RWPE1 (cell line): ENCODE results near the gene SLC35F3.

Experiments
- CTCF ChIA-PET: fragments of 350-600 bp; sonication (Branson Sonifier 250); formaldehyde crosslinking; extraction: SDS; loops from one replicate; lab custom pipeline; 2021; lab: Yijun Ruan, JAX
- POLR2A ChIA-PET: fragments of 400-600 bp; formaldehyde crosslinking; extraction: SDS; loops from one replicate; lab custom pipeline; 2020; ENCODE audit warnings: antibody characterized with exemption; ENCODE audit not compliant: low non-redundant PET; lab: Yijun Ruan, JAX
- DNase-seq: peaks from one replicate; pipeline ENCODE4 v3.0.0; 2012; ENCODE audit warnings: low spot score
- H3K27ac ChIP-seq: fragments of 450-650 bp; 2 replicates; pipeline ENCODE4 v1.5.1; 2017
- TF ChIP-seq, protein P1 (sequence below): fragments of 450-650 bp; conservative IDR thresholded peaks from 2 replicates; pipeline ENCODE4 v1.5.1; 2017; ENCODE audit warnings: low read depth, mild to moderate bottlenecking

Gene SLC35F3

DNA sequence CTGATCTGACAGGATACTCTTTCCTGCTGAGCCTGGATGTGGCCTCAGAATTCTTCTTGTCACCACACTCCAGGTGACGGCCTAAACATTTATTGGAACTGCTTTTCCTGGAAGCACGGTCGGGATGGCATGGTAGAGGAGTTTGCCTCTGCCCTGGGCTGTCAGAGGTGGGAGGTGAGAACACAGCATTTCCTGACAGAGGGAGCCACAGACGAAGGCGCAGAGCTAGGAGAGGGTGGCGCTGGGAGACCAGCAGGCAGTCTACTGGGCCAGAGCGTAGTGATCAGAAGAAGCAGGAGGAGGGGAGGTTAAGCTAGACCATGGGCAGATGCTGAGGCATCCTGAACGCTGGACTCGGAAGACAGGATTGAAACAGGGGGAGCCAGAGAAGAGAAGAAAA lies 315.2 kb downstream of the SLC35F3 start:
- TF ChIP-seq, protein P1, sequence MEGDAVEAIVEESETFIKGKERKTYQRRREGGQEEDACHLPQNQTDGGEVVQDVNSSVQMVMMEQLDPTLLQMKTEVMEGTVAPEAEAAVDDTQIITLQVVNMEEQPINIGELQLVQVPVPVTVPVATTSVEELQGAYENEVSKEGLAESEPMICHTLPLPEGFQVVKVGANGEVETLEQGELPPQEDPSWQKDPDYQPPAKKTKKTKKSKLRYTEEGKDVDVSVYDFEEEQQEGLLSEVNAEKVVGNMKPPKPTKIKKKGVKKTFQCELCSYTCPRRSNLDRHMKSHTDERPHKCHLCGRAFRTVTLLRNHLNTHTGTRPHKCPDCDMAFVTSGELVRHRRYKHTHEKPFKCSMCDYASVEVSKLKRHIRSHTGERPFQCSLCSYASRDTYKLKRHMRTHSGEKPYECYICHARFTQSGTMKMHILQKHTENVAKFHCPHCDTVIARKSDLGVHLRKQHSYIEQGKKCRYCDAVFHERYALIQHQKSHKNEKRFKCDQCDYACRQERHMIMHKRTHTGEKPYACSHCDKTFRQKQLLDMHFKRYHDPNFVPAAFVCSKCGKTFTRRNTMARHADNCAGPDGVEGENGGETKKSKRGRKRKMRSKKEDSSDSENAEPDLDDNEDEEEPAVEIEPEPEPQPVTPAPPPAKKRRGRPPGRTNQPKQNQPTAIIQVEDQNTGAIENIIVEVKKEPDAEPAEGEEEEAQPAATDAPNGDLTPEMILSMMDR: no peak
- DNase-seq: no peak
- no peak overlapping the region for H3K27ac ChIP-seq
- ChIA-PET CTCF (no interaction called here), POLR2A (no interaction called here)

DNA sequence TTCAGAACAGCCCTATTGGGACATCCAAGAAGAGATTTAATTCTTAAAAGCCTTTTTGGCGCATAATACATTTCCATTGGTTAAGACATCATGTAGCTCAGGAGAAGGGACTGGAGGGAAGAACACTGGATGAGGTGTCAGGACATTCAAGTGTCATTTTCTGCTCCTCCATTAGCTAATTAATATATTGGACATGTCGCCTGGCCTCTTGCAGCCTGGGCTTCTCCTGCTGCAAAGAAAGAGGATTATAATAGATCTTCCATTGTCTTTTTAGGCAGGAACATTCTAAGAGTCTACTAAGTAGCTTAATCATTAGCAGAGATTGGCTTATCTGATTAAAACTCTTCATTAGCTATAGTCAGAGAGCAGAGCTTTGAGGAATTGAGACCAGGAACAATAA lies 317.1 kb downstream of the SLC35F3 start:
- TF ChIP-seq, protein P1: no peak
- CTCF ChIA-PET: interaction anchor here (1.0 kb wide), 1 partner anchor 47 kb away, joined by 4 read pairs; no protein-coding TSS in a partner anchor
- H3K27ac ChIP-seq: no peak overlapping the region
- POLR2A ChIA-PET: no interaction called here
- no peak for DNase-seq

DNA sequence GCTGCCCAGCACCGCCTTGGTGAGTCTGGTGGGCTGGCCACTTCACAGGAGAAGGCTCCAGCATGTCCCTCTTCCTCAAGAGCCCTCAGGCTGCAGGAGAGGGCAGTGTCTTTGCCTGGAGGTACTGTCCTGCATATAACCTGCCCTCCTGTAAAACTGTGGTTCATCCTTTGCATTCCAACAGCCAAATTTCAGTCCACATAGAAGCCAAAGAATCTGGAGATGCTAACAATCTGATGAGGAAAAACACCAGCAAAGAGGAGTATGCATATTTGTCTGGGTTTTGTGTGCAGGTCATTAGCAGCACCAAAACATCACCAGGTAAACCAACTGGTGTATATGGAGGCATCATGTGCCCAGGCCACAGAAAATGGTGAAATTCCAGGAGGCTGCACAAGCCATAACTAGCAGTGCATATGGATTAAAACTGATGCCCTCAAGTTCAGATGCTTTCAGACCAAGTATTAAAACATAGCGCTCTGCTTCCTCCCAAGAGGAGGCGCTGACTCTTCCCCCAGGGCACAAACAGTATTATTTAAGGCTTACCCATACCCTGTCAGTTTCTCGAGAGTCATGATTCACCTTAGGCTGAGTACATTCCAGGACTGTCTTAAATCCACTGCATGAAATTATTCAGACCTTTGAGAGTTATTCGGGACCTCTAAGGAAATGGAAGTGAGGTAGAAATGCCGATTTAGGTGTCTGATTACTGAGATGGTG lies 318.2 kb downstream of the SLC35F3 start:
- POLR2A ChIA-PET: no interaction called here
- TF ChIP-seq, protein P1: no peak
- CTCF ChIA-PET: no interaction called here
- peak; percentile 42 for DNase-seq
- no peak overlapping the region for H3K27ac ChIP-seq

DNA sequence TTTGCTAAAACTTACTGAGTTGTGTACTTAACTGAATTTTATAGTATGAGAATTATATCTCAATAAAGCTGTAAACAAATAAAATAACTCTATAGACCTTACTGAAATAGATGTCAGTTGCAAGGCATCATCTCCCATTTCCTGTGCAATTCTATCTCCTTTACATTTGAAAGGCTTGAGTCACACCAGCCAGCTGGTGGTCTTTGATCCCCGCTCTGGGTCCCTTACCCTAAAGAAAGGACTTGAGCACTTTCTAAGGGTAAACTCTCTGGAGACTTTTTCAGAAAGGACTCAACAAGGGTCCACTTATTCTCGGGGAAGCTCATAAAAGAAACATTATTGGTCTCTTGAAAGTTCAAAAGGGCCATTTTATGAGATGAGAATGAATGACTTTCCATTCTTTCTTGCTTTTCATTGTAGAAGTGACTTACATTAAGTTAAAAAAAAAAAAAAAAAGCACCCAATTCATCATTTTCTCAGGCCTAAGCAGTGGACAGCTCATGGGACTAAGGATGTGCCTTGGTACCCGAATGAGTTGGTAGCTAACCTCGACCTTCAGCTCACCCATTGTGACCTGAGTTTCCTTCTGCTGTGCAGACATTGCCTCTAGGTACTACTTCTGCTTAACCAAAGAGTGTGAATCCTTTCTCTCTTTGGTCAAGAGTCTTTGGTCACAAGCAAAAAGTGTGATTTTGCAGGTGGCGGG lies 321.8 kb downstream of the SLC35F3 start:
- CTCF ChIA-PET: interaction anchor here (0.6 kb wide), 2 partner anchors 13 to 20 kb away, joined by 3 to 5 read pairs; no protein-coding TSS in a partner anchor
- H3K27ac ChIP-seq: no peak overlapping the region
- POLR2A ChIA-PET: no interaction called here
- TF ChIP-seq, protein P1: no peak
- no peak for DNase-seq

DNA sequence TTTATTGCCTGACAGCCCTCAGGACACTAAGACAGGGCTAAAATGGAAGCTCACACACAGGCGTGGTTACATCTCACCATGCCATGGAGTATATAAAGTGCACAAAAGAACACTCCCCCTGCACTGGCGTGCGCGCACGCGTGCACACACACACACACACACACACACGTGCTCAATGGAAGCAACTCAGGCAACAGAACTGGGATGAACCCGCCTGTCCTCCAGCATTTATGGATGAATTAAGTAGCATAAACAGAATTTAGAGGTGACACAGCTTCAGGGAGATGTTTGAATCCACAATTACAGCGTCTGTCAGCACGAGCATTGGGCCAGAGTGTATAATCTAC lies 322.3 kb downstream of the SLC35F3 start:
- DNase-seq: no peak
- TF ChIP-seq, protein P1: no peak
- ChIA-PET CTCF (interaction anchor here (0.6 kb wide), 1 partner anchor 20 kb away, joined by 3 read pairs; no protein-coding TSS in a partner anchor), POLR2A (no interaction called here)
- no peak overlapping the region for H3K27ac ChIP-seq

DNA sequence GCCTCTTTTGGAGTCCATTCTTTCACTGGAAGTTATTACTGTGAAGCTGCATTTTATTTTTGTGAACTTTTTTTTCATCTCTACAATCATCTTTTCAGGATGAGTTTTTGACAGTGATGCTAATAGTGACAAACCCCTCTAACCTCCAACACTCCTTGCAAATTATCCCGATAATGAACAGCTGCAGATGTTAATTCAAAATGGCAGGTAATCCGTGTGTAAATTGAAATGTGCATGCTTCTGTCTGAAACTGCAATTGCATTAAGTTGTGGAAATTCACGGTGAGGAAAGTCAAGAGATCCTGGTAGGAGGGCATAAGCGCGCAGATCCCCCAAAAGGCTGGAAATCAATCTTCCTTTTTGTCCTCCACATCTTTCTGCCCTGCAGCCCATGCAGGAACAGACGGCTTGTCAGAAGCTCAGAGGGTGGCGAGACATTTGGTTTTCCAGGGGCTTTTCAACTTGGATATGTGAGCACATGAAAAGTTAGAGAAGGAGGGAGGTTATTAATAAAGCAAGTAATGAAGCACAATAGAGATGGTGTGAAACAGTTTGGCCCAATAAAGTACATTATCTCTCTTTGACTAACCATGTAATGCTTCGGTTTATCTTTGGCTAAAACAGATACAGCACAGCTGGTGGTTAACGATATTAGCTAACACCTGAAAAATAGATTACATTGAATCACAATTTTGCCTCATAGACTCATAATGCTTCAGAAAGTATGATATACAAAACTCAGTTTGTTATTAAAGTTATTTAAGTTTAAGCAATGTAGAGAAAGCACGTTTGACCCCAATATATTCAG lies 325.3 kb downstream of the SLC35F3 start:
- TF ChIP-seq, protein P1: no peak
- no peak for DNase-seq
- no peak overlapping the region for H3K27ac ChIP-seq
- ChIA-PET CTCF (no interaction called here), POLR2A (interaction anchor here (0.5 kb wide), 1 partner anchor 11 kb away, joined by 5 read pairs; no protein-coding TSS in a partner anchor)
